Astrocyte (in vitro differentiated cells and primary cell): ENCODE measurements around the gene ASB15. TPM values are rescaled to one million over a fixed set of nuclear protein-coding genes. Genes with fewer than 3 reads are reported as not detected.

ENCODE experiments used
- DNase-seq: peaks from one replicate; pipeline ENCODE4 v3.0.0-alpha.2; 2010; ENCODE audit warnings: low read depth
- FAIRE-seq: peaks from 2 replicates; lab custom pipeline; 2011; peaks lifted over from hg19 to GRCh38; lab: Jason Lieb, UNC
- H2AFZ ChIP-seq: 2 replicates; pipeline ENCODE4 v1.6.0; 2012; ENCODE audit warnings: low read depth, low read length, inconsistent platforms
- H3K27ac ChIP-seq: 2 replicates; pipeline ENCODE4 v1.5.1; 2011; ENCODE audit warnings: low read depth, low read length, inconsistent platforms
- H3K27me3 ChIP-seq: 2 replicates; pipeline ENCODE4 v1.6.0; 2011; ENCODE audit warnings: low read length, inconsistent platforms; ENCODE audit not compliant: insufficient read depth
- H3K36me3 ChIP-seq: 2 replicates; pipeline ENCODE4 v1.5.1; 2011; ENCODE audit warnings: low read length, inconsistent platforms; ENCODE audit not compliant: insufficient read depth
- H3K4me1 ChIP-seq: 2 replicates; pipeline ENCODE4 v1.5.1; 2011; ENCODE audit warnings: low read length, inconsistent platforms; ENCODE audit not compliant: insufficient read depth
- H3K4me2 ChIP-seq: 2 replicates; pipeline ENCODE4 v1.6.0; 2012; ENCODE audit warnings: low read length, inconsistent platforms
- H3K4me3 ChIP-seq: 2 replicates; pipeline ENCODE4 v1.5.1; 2011; ENCODE audit warnings: low read depth, mild to moderate bottlenecking, low read length, inconsistent platforms; ENCODE audit not compliant: insufficient read depth
- H3K79me2 ChIP-seq: 2 replicates; pipeline ENCODE4 v1.6.0; 2012; ENCODE audit warnings: mild to moderate bottlenecking, low read length, inconsistent platforms; ENCODE audit not compliant: insufficient read depth
- H3K9ac ChIP-seq: 2 replicates; pipeline ENCODE4 v1.6.0; 2012; ENCODE audit warnings: mild to moderate bottlenecking, low read length, inconsistent platforms
- H3K9me3 ChIP-seq: 2 replicates; pipeline ENCODE4 v1.5.1; 2012; ENCODE audit warnings: low read depth, mild to moderate bottlenecking, low read length, inconsistent platforms; ENCODE audit not compliant: insufficient read depth
- H4K20me1 ChIP-seq: 2 replicates; pipeline ENCODE4 v1.6.0; 2012; ENCODE audit warnings: low read length, inconsistent platforms; ENCODE audit not compliant: insufficient read depth
- H3K27ac Mint-ChIP-seq: one replicate; pipeline ENCODE4 v1.8.0; 2021; ENCODE audit warnings: mild to moderate bottlenecking, mixed read lengths; ENCODE audit not compliant: unreplicated experiment
- H3K27me3 Mint-ChIP-seq: one replicate; pipeline ENCODE4 v1.8.0; 2021; ENCODE audit warnings: low read depth, mixed read lengths; ENCODE audit not compliant: unreplicated experiment
- H3K36me3 Mint-ChIP-seq: one replicate; pipeline ENCODE4 v1.8.0; 2021; ENCODE audit warnings: low read depth, mixed read lengths; ENCODE audit not compliant: unreplicated experiment
- H3K4me1 Mint-ChIP-seq: one replicate; pipeline ENCODE4 v1.8.0; 2021; ENCODE audit warnings: low read depth, mixed read lengths; ENCODE audit not compliant: unreplicated experiment
- H3K4me3 Mint-ChIP-seq: one replicate; pipeline ENCODE4 v1.8.0; 2021; ENCODE audit warnings: mild to moderate bottlenecking, moderate library complexity, mixed read lengths; ENCODE audit not compliant: unreplicated experiment
- H3K9me3 Mint-ChIP-seq: one replicate; pipeline ENCODE4 v1.8.0; 2021; ENCODE audit warnings: mild to moderate bottlenecking, mixed read lengths; ENCODE audit not compliant: unreplicated experiment
- CTCF ChIP-seq: IDR thresholded peaks from 2 replicates; pipeline ENCODE4 v1.5.1; 2011; ENCODE audit warnings: low read depth, mild to moderate bottlenecking, inconsistent platforms, low read length, moderate library complexity; ENCODE audit not compliant: insufficient read depth
- EZH2 ChIP-seq: IDR thresholded peaks from 2 replicates; pipeline ENCODE4 v1.6.1; 2012; ENCODE audit warnings: mild to moderate bottlenecking, low read length, inconsistent platforms; ENCODE audit not compliant: insufficient read depth
- total RNA-seq: library from RNA; stranded (reverse); gene quantifications from 2 replicates; pipeline ENCODE4 v1.2.1, GENCODE V29; 2021

Gene ASB15
- total RNA-seq, 1 donor from 2014 or later: not detected

GRCh38 chr7:123639631-123640030 is 38.0 kb downstream of the ASB15 start:
- Histone ChIP-seq H3K9ac (no peak overlapping the region), H3K27me3 (no peaks in the 10 kb centered on the region), H3K4me1 (peaks cover 11% of the 10 kb centered on the region), H3K9me3 (no peaks in the 10 kb centered on the region), H4K20me1 (no peaks in the 10 kb centered on the region), H2AFZ (no peak overlapping the region), H3K4me3 (no peak overlapping the region), H3K4me2 (no peak overlapping the region), H3K36me3 (no peaks in the 10 kb centered on the region), H3K79me2 (no peaks in the 10 kb centered on the region), H3K27ac (no peak overlapping the region)
- H3K4me3 Mint-ChIP-seq: no peak overlapping the region
- no peak for TF ChIP-seq CTCF
- H3K36me3 Mint-ChIP-seq: peaks cover 2% of the 10 kb centered on the region
- DNase-seq (no peak), FAIRE-seq (no peak)
- H3K27me3 Mint-ChIP-seq: no peaks in the 10 kb centered on the region
- peaks cover 15% of the 10 kb centered on the region for H3K4me1 Mint-ChIP-seq
- H3K27ac Mint-ChIP-seq: no peak overlapping the region
- H3K9me3 Mint-ChIP-seq: peaks cover 2% of the 10 kb centered on the region

GRCh38 chr7:123640583-123640982 is 39.0 kb downstream of the ASB15 start:
- no peaks in the 10 kb centered on the region for H3K27me3 ChIP-seq
- H3K9me3 ChIP-seq: no peaks in the 10 kb centered on the region
- H3K79me2 ChIP-seq: no peaks in the 10 kb centered on the region
- no peak overlapping the region for H3K4me3 Mint-ChIP-seq
- no peaks in the 10 kb centered on the region for H4K20me1 ChIP-seq
- peaks cover 11% of the 10 kb centered on the region for H3K4me1 ChIP-seq
- peaks cover 12% of the 10 kb centered on the region for H3K4me1 Mint-ChIP-seq
- FAIRE-seq: no peak
- H3K36me3 ChIP-seq: no peaks in the 10 kb centered on the region
- peaks cover 2% of the 10 kb centered on the region for H3K36me3 Mint-ChIP-seq
- no peak overlapping the region for H2AFZ ChIP-seq
- no peak for DNase-seq
- peaks cover 2% of the 10 kb centered on the region for H3K9me3 Mint-ChIP-seq
- no peak overlapping the region for H3K4me2 ChIP-seq
- no peak overlapping the region for H3K27ac Mint-ChIP-seq
- H3K27ac ChIP-seq: no peak overlapping the region
- no peak overlapping the region for H3K4me3 ChIP-seq
- H3K9ac ChIP-seq: no peak overlapping the region
- no peak for TF ChIP-seq CTCF
- H3K27me3 Mint-ChIP-seq: no peaks in the 10 kb centered on the region

GRCh38 chr7:123641901-123642300 is 40.3 kb downstream of the ASB15 start:
- no peak overlapping the region for H3K4me3 ChIP-seq
- peaks cover 2% of the 10 kb centered on the region for H3K9me3 Mint-ChIP-seq
- H3K4me3 Mint-ChIP-seq: no peak overlapping the region
- H3K9me3 ChIP-seq: no peaks in the 10 kb centered on the region
- H3K79me2 ChIP-seq: no peaks in the 10 kb centered on the region
- H3K4me1 Mint-ChIP-seq: peaks cover 17% of the 10 kb centered on the region
- H3K4me2 ChIP-seq: no peak overlapping the region
- peaks cover 2% of the 10 kb centered on the region for H3K36me3 Mint-ChIP-seq
- peaks cover 11% of the 10 kb centered on the region for H3K4me1 ChIP-seq
- H2AFZ ChIP-seq: no peak overlapping the region
- H3K27me3 ChIP-seq: no peaks in the 10 kb centered on the region
- H3K9ac ChIP-seq: no peak overlapping the region
- no peak for DNase-seq
- TF ChIP-seq CTCF (no peak), EZH2 (no peak)
- H3K27ac ChIP-seq: no peak overlapping the region
- no peaks in the 10 kb centered on the region for H3K27me3 Mint-ChIP-seq
- H4K20me1 ChIP-seq: no peaks in the 10 kb centered on the region
- H3K36me3 ChIP-seq: no peaks in the 10 kb centered on the region
- FAIRE-seq: no peak
- H3K27ac Mint-ChIP-seq: no peak overlapping the region
